ENCODE measurements around the gene ASTL.

DNA sequence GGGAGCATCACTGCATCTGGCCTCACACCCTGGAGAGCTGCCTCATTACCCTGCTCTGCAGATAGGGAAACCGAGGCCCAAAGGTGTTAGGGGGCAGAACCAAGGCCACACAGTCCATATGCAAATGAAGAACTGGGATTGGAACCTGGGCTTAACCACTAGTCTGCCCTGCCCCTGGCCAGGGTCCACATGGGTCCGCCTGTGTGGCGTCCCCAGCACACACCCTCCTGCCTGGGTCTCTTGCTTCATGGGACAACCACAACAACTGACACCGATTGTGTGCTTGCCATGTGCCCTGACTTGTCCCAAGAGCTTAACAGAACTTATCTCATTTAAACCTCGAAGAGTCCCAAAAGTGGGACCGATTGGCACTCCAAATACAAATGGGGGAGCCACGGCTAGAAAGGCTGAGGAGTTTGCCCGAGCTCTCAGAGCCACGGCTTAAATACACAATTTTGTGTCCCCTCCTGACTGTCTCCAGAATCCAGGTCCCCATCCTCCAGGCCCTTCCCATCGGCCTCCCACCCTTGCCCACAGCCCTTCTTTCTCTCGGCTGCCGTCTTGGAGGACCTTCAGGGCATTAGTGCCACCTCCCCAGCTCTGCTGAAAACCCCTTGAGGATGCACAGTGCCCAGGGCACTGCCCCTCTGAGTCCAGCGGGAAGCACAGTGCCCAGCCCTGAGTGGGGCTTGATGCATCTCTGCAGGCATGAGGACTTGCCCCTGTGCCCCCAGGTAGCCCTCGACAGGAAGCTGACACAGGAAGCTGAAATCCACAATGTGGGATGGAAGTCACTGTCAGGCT, 12.7 kb upstream of the ASTL start:
- TF ChIP-seq, protein P1, sequence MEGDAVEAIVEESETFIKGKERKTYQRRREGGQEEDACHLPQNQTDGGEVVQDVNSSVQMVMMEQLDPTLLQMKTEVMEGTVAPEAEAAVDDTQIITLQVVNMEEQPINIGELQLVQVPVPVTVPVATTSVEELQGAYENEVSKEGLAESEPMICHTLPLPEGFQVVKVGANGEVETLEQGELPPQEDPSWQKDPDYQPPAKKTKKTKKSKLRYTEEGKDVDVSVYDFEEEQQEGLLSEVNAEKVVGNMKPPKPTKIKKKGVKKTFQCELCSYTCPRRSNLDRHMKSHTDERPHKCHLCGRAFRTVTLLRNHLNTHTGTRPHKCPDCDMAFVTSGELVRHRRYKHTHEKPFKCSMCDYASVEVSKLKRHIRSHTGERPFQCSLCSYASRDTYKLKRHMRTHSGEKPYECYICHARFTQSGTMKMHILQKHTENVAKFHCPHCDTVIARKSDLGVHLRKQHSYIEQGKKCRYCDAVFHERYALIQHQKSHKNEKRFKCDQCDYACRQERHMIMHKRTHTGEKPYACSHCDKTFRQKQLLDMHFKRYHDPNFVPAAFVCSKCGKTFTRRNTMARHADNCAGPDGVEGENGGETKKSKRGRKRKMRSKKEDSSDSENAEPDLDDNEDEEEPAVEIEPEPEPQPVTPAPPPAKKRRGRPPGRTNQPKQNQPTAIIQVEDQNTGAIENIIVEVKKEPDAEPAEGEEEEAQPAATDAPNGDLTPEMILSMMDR (IDR thresholded peaks at IDR 0.05), result no peak
- TF ChIP-seq POLR2A (IDR thresholded peaks at IDR 0.05), result no peak
